Activated CD8-positive, alpha-beta memory T cell treated with anti-CD3 and anti-CD28 coated beads for 48 hours (primary cell): ENCODE results near the gene TMEM259.

ENCODE experiments used
- DNase-seq, 3 experiments: peaks; one replicate each; pipeline ENCODE4 v3.0.0-alpha.2; 2020; ENCODE audit warnings: low read depth in 2 of 3, low spot score in 2 of 3

Gene TMEM259

GRCh38 chr19:1020868-1021425 lies at the start of gene TMEM259:
Gene TMEM259 (minus strand): TSS chr19:1021123. CDS start chr19:1020996, 127 bp downstream.
- peak; percentile 89 to 96 (median 89) for DNase-seq

DNA sequence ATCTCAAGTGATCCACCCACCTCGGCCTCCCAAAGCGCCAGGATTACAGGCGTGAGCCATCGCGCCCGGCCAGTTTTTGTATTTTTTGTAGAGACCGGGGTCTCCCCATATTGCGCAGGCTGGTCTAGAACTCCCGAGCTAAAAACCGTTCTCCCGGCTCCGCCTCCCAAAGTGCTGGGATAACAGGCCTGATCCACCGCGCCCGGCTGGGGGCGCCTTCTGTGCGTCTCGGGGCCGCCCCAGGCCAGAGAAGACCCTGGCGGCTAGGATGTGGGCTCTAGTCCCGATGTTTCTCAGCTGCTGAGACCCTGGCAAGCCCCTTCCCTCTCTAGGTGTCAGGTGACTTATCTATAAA lies 49.6 kb upstream of the TMEM259 start:
- DNase-seq: no peak

- DNase-seq: no peak
These were observed 48.3 kb upstream of the TMEM259 start for GRCh38 chr19:1069009-1069779.

- no peak for DNase-seq
These were observed 47.4 kb upstream of the TMEM259 start for GRCh38 chr19:1068009-1069001.

- DNase-seq: no peak
These were observed 46.5 kb upstream of the TMEM259 start for GRCh38 chr19:1067341-1067957.

- DNase-seq: peak in 1 of 3 experiments; percentile 76
These were observed 45.9 kb upstream of the TMEM259 start, which contains the start of gene ARHGAP45 for GRCh38 chr19:1066748-1067340. Gene ARHGAP45 (plus strand): TSS chr19:1067167. CDS start chr19:1067406, 239 bp downstream.

DNA sequence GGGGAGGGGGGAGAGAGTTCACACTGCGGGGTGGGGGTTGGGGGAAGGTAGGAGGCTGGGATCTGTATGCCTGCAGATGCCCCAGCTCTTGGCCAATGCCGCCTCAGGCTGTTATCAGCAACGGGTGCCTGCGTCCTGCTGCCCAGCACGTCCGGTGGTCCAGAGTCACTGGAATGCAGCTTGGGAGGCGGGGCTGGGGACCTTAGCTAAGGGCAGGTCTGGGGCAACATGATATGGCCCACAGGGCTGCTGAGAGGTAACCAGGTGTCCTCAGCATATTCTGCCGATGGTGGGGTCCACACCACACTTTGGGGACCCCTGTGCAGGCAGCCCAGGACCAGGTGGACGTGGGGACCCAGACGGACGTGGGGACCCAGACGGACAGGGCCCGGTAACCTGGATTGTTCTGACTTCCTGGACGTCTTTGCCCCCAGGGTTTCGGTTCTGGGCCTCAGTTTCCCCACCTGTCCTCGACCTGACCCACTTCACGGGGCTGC lies 45.4 kb upstream of the TMEM259 start:
- DNase-seq: no peak

- no peak for DNase-seq
These were observed 44.7 kb upstream of the TMEM259 start for GRCh38 chr19:1065606-1066109.

- DNase-seq: no peak
These were observed 44.0 kb upstream of the TMEM259 start for GRCh38 chr19:1064661-1065605.

GRCh38 chr19:1063909-1064660 lies 43.2 kb upstream of the TMEM259 start:
- DNase-seq: no peak

- no peak for DNase-seq
These were observed 42.3 kb upstream of the TMEM259 start for GRCh38 chr19:1063030-1063908.

GRCh38 chr19:1062387-1063029 lies 41.6 kb upstream of the TMEM259 start:
- DNase-seq: no peak

DNA sequence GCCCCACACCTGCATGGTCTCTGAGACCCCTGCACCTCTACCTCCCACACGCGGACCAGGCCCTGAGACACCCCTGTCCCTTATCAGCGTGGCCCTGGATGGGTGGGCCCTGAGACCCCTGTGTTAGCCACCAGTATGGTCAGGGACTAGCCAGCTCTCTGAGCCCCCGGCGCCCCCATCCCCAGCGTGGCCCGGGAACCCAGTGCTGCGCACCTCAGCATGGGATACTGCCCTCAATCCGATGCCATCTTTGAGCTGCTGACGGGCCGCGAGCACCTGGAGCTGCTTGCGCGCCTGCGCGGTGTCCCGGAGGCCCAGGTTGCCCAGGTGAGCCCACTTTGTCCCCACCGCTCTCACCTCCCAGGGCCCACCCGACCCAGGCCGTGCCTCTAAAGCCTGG lies 41.1 kb upstream of the TMEM259 start:
- DNase-seq: no peak

DNA sequence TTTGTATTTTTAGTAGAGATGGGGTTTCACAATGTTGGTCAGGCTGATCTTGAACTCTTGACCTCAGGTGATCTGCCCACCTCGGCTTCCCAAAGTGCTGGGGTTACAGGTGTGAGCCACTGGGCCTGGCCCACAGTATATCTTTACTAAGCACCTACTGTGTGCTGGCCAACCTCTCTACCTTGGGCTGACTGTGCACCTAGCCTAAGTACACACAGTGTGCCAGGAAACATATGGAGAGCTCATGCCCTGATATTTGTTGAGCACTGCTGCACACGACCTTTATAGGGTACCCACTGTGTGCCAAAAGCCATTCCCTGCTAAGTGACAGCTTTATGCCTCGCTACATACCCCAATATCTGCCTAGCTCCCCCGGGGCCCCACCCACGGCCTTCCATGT lies 39.8 kb upstream of the TMEM259 start:
- DNase-seq: no peak

- no peak for DNase-seq
These were observed 37.2 kb upstream of the TMEM259 start for GRCh38 chr19:1058112-1058511.

- DNase-seq: no peak
These were observed 36.4 kb upstream of the TMEM259 start for GRCh38 chr19:1057176-1057855.
